HG02973 (cell line): Measurements from ENCODE around the gene LOXHD1.

Experiments
- ATAC-seq: cut with Tn5 transposase; IDR thresholded peaks from one replicate; pipeline ENCODE4 v1.9.1; 2021; ENCODE audit warnings: moderate library complexity; ENCODE audit not compliant: unreplicated experiment

LOXHD1 gene

DNA sequence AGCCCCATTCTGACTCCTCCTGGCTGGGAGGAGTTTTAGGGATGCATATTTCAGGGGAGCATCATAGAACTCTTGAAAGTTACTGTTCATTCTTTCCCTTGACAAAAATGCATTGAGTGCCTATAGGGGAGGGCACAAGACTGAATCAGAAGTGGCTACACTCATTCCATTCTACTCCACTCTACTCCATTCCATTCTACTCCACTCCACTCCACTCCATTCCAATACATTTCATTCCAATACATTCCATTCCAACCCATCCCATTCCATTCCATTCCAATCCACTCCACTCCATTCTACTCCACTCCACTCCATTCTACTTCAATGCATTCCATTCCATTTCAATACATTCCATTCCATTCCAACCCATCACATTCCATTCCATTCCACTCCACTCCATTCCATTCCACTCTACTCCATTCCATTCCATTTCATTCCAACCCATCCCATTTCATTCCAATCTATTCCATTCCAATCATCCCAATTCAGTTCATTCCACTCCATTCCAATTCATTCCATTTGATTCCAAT, 110.8 kb downstream of the LOXHD1 start:
- ATAC-seq: no peak

DNA sequence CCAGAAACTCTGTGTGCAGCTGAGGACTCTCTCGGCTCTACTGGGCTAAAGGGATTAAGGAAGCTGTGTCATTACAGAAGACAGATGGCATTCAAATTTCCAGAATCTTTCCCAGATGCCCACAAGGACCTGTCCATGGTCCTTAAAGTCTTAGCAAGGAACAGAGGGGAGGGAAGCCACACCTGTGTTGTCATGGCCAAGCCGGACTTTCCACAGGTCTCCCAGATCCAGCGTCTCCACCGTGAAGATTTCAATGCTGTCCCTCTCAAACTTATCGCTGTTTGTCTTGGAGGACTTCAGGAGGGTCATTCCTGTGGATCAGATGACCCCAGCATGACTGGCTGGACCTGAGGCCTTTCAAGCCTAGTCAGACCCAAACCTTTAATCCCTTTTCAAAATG, 114.5 kb downstream of the LOXHD1 start:
- ATAC-seq: no peak

DNA sequence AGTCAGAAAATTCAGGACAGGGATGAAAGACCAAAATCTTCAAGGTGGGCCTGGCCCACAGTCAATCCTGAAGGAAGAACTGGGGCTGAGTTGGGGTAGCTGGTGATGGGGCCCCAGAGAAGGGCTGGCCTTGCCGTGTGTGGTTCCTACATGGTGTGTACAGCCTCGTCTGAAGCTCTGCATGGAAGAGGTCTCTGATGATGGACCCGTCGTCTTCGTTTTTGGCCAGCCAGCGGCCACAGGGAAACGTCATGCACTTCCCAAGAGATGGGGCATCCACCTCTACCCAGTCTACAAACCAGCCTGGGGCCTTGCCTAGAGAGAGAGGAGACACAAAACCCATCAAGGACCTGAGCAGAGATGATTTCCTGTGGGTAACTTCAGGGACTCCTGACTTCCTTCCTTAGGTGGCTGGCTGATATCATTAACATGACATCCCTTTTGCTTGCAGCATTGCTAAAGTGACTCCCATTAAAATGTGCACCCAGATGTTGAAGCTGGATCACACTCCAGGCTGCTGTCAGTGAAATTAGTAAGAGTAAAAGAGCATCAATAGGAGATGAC, 115.3 kb downstream of the LOXHD1 start:
- ATAC-seq: no peak

DNA sequence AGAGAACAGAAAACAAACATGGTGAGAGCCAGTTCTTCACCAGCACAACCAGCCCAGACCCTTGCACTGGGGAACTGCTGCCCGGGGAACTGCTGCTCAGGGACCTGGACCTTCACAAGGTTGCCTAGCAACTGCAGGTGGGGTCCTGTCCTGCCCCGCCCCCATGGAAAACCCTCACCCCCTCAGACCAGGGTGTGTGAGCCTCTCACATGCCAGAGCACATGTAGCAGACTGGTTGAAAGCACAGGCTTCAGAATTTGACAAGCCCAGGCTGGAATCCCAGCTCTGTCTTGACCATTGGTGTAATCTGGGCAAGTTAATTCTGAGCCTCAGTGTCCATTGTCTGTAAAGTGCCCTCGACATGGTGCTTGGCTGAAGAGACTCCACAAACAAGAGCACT, 118.6 kb downstream of the LOXHD1 start:
- ATAC-seq: no peak

DNA sequence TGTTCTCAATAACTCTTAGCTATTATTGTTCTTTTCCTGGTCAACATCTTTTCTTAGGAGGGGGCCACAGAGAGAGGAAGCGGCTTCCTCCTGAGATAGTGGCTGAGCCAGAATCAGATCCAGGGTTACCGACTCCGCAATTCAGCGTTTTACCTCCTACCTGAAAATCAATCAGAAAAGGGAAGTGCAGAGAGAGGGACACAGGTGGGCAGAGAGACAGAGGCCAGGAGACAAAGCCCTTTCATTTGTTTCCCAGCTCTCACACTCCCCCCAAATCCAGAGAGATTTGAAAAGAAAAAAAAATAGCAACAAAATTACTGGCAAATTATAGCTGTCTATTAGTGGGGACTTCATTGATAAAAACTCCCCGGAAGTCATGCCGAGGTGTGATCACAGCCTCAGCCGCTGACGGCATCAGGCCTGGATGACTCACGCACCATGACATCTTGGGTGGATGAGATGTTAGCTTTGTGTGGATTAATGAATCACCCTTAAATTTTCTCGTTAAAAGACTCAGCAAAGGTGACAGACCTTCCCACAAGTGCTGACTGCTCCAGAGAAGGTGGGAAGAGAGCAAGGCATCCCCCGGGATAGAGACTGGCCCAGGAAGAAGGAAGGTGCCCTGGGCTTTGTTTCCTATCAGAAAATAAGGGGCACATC, 120.7 kb downstream of the LOXHD1 start:
- no peak for ATAC-seq

DNA sequence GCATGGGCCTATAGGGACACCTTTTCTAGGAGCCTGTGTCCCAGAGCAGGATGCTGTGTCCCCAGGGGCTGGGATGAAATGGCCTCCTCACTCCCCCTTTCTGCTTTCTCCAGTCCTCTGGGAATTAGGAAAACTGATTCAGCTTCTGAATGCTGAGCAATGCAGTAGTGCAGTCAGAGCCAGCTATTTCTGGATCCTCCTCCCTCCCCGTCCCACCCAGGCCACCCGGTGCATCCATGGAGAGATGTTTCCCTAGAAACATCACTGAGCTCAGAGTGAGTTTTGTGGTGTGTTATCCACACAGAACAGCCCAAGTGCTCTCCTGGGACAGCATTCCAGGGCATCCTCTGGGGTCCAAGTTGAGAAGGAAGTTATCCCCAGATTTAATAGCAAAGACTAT, 125.5 kb downstream of the LOXHD1 start:
- no peak for ATAC-seq

DNA sequence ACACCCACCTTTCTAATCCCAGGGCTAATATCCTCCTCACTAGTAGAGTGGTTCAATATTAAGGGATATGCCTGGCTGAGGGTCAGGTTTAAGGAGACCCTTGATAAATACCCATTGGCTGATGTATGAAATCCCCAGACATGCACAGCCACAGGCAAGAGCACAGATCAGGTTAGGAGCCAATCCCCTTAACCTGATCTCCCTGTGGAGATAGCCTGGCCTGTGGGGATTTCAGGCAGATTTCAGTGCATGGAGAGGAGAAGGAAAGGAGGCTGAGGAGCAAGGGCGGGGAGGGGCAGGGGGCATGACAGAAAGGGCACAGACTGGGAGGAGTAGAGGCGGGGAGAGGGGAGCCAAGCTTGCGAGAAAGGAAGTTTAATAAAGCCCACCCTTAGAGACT, 129.0 kb downstream of the LOXHD1 start:
- ATAC-seq: no peak

DNA sequence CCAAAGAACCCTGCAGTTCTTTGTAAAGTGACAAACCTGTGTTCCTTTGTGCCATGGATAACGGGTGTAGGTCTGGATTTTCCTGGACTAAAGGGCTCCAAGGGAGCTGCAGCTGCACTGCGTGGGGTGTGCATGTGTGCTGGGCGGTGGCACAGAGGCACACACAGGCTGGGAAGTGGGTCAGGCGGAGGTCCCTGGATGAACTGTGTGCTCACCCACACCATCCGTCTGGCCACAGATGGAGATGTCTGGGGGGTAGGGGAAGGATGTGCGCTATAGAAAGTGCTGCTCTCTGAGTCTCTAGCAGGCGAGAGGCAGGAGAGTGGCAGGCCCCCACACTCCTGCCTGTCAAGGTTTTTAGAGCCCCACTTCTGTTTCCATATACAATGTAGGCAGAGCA, 137.2 kb downstream of the LOXHD1 start:
- ATAC-seq: no peak

DNA sequence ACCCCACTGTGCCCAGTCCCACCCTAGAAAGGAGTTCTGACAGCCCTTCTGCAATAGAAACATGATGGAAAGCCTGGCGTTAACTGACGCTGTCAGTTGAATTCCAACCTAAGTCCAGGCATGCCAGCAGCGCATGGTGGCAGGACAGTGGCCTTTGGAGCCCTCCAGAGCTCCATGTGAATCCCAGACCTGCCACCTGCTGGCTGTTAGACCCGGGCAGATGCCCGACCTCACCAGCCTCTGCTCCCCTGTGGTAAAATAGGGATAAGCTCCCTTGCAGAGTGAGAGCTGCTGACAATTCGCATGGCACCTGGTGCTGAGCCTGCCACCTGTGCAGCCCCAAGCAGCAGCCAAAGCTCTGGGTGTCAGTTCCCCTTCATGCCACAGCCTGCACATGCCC, 138.6 kb downstream of the LOXHD1 start:
- ATAC-seq: no peak

DNA sequence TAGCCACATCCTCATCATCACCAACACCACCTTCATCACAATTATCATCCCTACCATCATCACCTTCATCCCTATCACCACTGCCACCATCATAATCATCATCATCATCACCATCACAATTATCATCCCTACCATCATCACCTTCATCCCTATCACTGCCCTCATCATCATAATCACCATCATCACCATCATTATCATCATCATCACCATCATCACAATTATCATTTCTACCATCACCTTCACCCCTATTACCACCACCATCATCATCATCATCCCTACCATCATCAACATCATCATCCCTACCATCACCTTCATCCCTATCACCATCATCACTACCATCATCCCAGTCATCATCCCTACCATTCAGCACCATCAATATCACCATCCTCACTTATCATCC, 140.5 kb downstream of the LOXHD1 start:
- ATAC-seq: no peak

DNA sequence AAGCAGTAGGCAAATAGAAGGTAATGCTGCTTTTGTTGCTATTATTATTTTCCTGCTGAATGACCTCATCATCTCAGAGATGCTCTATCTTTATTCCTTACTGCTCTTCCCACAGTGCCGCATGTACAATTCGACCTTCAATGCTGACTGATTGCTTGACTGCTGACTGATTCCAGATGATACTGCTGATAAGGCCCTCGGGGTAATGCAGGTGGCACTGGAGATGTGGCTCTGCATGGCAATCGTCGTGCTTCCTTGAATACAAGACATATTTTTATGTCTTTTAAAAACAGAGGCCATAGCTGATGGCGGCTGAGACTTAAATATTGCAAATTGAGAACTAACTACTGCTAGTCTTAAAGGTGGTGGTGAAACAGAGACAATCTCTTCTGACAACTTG, 146.6 kb downstream of the LOXHD1 start:
- no peak for ATAC-seq

DNA sequence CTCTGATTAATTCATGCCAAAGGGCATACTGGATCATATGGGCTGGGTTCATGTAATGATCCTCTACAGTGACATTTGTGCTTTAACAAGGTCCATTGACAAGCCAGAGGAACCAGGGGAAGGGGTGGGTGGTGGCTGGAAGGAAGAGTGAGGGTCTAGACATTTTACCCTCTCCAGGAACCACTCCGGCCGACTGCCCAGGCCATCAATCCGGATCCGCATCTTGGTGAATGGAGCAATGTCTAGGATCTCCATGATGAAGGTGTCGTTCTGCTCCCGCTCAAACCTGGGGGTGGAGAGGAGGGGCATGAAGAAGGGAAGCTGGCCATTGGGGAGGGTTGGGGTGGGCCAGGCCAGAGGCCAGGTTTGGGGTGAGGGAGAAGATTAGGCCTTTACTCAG, 147.5 kb downstream of the LOXHD1 start:
- no peak for ATAC-seq

DNA sequence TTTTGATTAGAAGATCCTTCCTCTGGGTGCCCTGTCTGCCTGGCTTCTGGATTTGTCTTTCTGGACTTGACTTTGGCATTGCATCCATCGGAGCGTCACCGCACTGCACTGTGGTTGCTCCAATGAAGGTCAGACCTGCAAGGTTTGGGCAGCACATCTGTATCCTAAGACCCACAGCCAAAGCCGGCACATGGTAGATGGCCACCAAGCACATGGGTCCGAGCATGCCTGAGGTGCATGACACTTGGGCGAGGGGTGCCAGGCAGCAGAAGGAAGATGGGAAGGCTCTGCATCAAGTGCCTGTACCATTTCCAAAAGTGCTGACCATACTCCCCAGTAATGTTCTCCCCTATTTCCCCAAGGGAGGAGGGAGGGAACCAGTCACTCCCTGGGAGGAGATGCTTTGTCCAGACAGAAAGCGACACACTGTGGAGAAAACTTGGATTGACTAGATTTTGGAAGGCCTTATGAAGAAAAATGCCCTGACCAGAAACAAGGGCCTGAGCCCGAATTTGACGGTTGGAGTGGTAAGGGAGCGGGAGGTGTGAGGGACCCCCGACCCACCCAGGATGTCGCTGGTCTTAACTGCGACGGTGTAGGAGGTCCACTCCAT, 149.9 kb downstream of the LOXHD1 start:
- ATAC-seq: no peak

DNA sequence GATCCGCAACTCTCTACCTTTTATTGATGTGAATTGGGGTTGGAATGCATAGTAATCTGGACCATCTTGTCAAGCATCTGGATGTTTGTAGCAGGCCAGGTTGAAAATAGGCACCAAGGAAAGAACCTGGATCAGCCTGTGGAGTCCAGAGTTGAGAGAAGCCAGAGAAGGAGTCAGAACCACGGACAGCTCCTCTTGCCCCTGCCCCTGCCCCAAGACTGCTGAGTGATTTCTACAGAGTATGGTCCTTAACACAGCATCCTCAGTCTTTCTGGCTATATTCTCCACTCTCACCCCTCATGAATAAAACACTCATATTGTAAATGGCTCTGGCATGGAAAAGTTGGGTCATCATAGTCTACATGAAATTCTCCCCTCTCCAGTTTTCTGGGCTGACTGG, 154.6 kb downstream of the LOXHD1 start:
- no peak for ATAC-seq

DNA sequence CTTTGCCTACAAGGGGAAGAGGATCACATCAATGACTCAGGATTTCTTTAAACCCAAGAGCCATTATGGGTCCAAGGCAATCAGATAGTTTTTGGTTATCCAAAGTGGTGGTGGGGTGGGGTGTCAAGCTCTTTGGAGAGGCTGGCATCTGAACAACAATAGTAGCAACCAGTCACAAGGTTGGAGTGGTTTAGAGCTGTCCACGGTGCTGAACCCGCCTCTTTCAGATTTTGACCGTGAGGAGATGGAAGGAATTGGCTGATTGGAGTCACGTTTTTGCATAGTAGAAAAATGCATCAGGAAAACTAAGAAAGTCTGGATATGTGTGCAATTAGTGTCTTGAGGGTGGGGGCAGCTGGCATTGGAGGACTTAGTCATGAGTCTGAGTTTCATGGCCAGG, 159.9 kb downstream of the LOXHD1 start:
- no peak for ATAC-seq

DNA sequence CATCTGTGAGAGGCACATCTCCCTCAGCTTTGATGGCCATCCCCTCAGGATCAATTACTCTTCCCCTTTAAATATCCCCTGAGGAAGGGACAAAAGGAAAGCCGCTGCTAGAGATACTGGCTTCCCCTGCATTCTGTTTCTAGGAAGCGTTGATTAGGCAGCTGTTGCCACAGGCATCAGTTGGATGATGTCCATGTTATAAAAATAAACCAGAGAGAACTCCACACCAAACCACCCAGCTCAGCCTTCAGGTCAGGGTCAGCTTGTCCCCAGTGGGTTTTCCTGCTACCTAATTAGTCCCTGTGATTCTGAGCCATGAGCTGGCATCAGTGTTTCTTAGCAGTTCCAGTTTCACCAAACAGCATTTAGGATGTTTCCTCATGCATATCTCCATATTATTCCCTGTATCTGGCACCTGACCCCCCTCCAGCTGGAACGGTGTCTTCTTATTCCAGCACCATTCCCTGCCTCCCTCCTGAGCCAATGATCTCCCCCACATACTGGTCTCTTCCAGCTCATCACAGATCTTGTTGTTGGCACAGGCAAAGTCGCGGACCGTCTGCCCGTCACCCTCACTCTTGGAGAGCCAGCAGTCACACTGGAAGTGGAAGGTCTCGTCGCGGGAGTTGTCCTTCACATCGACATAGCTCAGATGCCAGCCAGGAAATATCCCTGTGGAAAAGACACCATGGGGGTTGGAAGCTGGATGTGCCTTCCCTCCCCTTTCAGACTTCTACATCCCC, 168.4 kb downstream of the LOXHD1 start:
- no peak for ATAC-seq

DNA sequence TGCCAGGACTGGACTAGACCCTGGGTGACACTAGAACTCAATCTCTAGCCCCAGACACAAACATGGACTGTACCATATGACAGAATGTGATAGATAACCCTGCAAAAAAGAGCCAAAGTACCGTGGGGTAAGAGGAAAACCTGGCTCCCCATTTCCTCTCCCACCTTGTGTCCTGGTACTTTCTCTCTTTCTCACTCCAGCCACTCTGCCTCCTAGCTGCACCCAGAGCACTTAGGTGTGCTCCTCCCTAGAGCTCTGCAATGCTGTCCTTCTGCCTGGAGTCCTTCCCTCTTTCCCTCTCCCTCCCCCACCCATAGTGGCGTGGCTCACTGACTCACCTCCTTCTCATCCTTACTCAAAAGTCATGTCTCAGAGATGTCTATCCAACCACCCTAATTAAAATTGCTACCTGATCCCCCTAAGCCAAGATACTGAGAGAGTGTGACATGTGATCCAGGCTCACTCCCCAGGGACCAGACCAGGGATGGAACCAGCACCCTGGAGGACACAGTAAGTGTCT, 171.3 kb downstream of the LOXHD1 start:
- ATAC-seq: no peak

DNA sequence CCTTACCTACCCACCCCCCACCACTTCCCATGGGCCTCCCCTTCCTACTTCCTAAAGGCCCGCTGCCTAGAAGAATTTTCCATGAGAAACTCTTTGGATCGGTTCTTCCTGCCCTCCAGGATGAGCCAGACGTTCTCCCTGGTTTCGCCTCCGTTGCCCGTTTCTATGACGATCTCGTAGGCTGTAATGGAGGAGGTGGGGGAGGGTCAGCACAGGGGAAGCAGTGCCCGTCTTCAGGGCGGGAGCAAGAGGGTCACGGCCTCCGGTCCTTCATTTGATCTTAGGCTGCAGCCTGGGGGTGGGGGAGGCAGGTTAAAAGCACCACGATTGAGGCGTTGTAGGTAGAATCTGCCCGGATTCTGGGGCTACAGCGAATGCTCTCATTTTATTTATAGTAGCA, 172.0 kb downstream of the LOXHD1 start:
- ATAC-seq: no peak

DNA sequence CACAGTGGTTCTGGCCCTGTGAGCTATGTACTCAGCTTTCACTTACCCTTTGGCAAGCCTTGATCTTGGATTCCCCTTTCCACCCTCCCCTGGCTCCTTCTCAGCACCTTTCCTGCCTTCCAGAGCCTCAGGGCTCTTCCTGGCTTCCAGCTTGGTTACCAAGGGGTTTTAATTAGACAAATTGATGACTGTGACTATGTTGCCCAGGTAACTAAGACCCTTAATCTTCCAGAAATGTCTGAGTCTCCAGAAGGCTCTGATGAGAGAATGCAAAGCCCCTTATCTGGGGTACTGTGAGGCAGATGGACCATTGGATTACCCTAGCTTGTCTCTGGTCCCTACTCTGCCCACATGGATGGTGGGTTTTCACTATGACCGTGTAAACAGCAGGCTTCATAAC, 174.2 kb downstream of the LOXHD1 start:
- no peak for ATAC-seq

DNA sequence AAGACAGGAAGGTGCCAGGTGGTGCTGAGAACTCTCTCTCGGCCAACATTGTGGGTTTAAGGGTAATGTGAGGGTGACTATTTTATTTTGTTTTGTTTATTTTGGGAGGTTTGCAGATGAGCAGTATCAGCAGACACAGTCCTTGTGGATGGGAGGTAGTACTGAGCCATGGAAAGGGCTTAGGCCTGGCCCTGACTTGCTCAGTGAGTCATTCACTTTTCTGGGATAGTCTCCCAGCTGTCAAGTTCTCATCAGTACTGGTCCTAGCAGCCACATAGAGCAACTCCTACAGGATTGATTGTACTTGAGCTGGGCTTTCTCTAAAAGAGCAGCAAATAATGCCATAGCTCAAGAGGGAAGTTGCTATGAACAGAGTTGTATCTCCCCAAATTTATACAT, 175.2 kb downstream of the LOXHD1 start:
- no peak for ATAC-seq

DNA sequence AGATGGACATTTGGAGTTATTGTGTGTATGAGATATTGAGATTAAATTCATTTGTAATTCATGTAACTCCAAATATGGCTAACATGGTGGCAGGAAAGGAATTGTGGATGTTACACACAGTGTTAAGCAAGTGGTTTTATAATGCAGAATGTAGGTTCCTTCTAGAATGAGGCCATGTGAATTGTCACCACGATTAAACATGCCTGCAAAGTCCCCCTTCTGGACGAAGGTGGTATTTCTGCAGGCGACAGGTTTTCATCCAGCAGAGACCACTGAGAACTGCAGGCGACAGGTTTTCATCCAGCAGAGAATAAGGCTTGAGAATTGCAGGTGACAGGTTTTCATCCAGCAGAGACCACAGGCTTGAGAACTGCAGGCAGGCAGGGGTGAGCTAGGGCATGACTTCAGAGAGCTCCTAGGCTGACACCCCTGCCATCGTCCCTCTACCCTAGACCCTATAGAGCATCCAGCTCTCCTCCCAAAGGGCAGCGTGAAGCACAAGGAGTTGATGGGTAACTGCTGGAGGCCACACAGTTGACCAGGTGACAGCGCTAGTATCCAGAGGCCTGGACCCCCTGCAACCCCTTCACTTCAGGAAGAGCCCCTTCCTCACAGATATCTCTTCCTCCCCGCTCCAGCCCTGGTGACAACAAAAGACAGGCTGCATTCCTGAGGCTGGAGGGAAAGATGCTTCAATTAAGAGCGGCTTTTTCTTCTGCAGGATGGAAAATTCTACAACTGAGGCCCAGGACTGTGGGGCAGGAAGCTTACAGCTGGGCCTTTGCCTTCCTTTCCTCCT, 175.8 kb downstream of the LOXHD1 start:
- no peak for ATAC-seq
